H9 (cell line): ENCODE results near the gene HOXD8. TPM values are rescaled to one million over a fixed set of nuclear protein-coding genes. Genes with fewer than 3 reads are reported as not detected.

Experiments
- DNase-seq: peaks from one replicate; pipeline ENCODE4 v3.0.0-alpha.2; 2017
- H2AFZ ChIP-seq: one replicate; pipeline ENCODE4 v1.6.1; 2013; ENCODE audit warnings: mild to moderate bottlenecking, low read length, control low read depth, moderate library complexity
- H2AK5ac ChIP-seq: 2 replicates; pipeline ENCODE4 v1.6.1; 2013; ENCODE audit warnings: low read length, control low read depth, mixed read lengths; ENCODE audit not compliant: insufficient read length
- H2BK120ac ChIP-seq: one replicate; pipeline ENCODE4 v1.6.1; 2013; ENCODE audit warnings: low read depth, mild to moderate bottlenecking, low read length, control low read depth, inconsistent platforms; ENCODE audit not compliant: poor library complexity, severe bottlenecking
- H2BK12ac ChIP-seq: 2 replicates; pipeline ENCODE4 v1.6.1; 2013; ENCODE audit warnings: low read length, control low read depth, mixed read lengths, low read depth; ENCODE audit not compliant: insufficient read length
- H2BK15ac ChIP-seq: 2 replicates; pipeline ENCODE4 v1.6.1; 2013; ENCODE audit warnings: low read depth, low read length, control low read depth
- H2BK20ac ChIP-seq: one replicate; pipeline ENCODE4 v1.6.1; 2013; ENCODE audit warnings: low read depth, mild to moderate bottlenecking, low read length, control low read depth, inconsistent platforms; ENCODE audit not compliant: poor library complexity, severe bottlenecking
- H2BK5ac ChIP-seq: 2 replicates; pipeline ENCODE4 v1.6.1; 2013; ENCODE audit warnings: low read length, control low read depth, mixed read lengths; ENCODE audit not compliant: insufficient read length
- H3K14ac ChIP-seq: 2 replicates; pipeline ENCODE4 v1.6.1; 2013; ENCODE audit warnings: low read length, control low read depth; ENCODE audit not compliant: insufficient read depth
- H3K18ac ChIP-seq: 2 replicates; pipeline ENCODE4 v1.6.1; 2013; ENCODE audit warnings: low read depth, mild to moderate bottlenecking, mixed read lengths, low read length, control low read depth; ENCODE audit not compliant: insufficient read length
- H3K23ac ChIP-seq: 2 replicates; pipeline ENCODE4 v1.6.1; 2013; ENCODE audit warnings: low read length, control low read depth, mixed read lengths, low read depth; ENCODE audit not compliant: insufficient read length
- H3K23me2 ChIP-seq: 2 replicates; pipeline ENCODE4 v1.6.1; 2013; ENCODE audit warnings: low read depth, mild to moderate bottlenecking, mixed read lengths, low read length, control low read depth; ENCODE audit not compliant: insufficient read length, poor library complexity, severe bottlenecking
- H3K27ac ChIP-seq: 2 replicates; pipeline ENCODE4 v1.5.1; 2013; ENCODE audit warnings: low read length, control low read depth, mixed read lengths, low read depth; ENCODE audit not compliant: insufficient read length
- H3K27me3 ChIP-seq: 2 replicates; pipeline ENCODE4 v1.6.1; 2013; ENCODE audit warnings: low read length, control low read depth, inconsistent platforms; ENCODE audit not compliant: insufficient read depth
- H3K4ac ChIP-seq: 2 replicates; pipeline ENCODE4 v1.6.1; 2013; ENCODE audit warnings: low read depth, mild to moderate bottlenecking, control low read depth, inconsistent platforms, low read length, moderate library complexity
- H3K4me1 ChIP-seq: 2 replicates; pipeline ENCODE4 v1.6.1; 2013; ENCODE audit warnings: low read length, control low read depth, inconsistent platforms; ENCODE audit not compliant: insufficient read depth
- H3K4me2 ChIP-seq: 2 replicates; pipeline ENCODE4 v1.6.1; 2013; ENCODE audit warnings: low read length, control low read depth, mixed read lengths; ENCODE audit not compliant: insufficient read length, insufficient read depth
- H3K56ac ChIP-seq: 2 replicates; pipeline ENCODE4 v1.6.1; 2013; ENCODE audit warnings: low read depth, mild to moderate bottlenecking, mixed read lengths, low read length, control low read depth; ENCODE audit not compliant: insufficient read length
- H3K79me1 ChIP-seq: 2 replicates; pipeline ENCODE4 v1.6.1; 2013; ENCODE audit warnings: low read depth, mild to moderate bottlenecking, moderate library complexity, low read length, control low read depth, inconsistent platforms; ENCODE audit not compliant: insufficient read depth, poor library complexity, severe bottlenecking
- H3K79me2 ChIP-seq: 2 replicates; pipeline ENCODE4 v1.6.1; 2013; ENCODE audit warnings: low read length, control low read depth, inconsistent platforms; ENCODE audit not compliant: insufficient read depth
- H3K9ac ChIP-seq: 2 replicates; pipeline ENCODE4 v1.6.1; 2013; ENCODE audit warnings: low read length, control low read depth, mixed read lengths; ENCODE audit not compliant: insufficient read length; ENCODE audit errors: extremely low read depth
- H3K9me3 ChIP-seq: one replicate; pipeline ENCODE4 v1.6.1; 2013; ENCODE audit warnings: low read depth, low read length, inconsistent platforms; ENCODE audit not compliant: control insufficient read depth
- H3T11ph ChIP-seq: one replicate; pipeline ENCODE4 v1.6.1; 2013; ENCODE audit warnings: mild to moderate bottlenecking, low read length, control low read depth, inconsistent platforms
- H4K20me1 ChIP-seq: one replicate; pipeline ENCODE4 v1.6.1; 2013; ENCODE audit not compliant: control insufficient read depth, insufficient read length, insufficient read depth
- H4K5ac ChIP-seq: 2 replicates; pipeline ENCODE4 v1.6.1; 2013; ENCODE audit warnings: low read depth, mild to moderate bottlenecking, mixed read lengths, low read length, control low read depth; ENCODE audit not compliant: insufficient read length
- H4K8ac ChIP-seq: replicated peaks from 2 replicates; pipeline ENCODE4 v1.6.1; 2013; ENCODE audit warnings: low read length, control low read depth, mixed read lengths, low read depth; ENCODE audit not compliant: insufficient read length
- H4K91ac ChIP-seq: 2 replicates; pipeline ENCODE4 v1.6.1; 2013; ENCODE audit warnings: low read depth, mild to moderate bottlenecking, moderate library complexity, mixed read lengths, low read length, control low read depth; ENCODE audit not compliant: insufficient read length
- H3K27ac Mint-ChIP-seq, 3 experiments: 2 replicates in 2 of 3; 3 replicates in 1 of 3; pipeline ENCODE4 v1.8.0; 2020 to 2021; ENCODE audit warnings: mixed read lengths in 3 of 3, mild to moderate bottlenecking in 1 of 3, moderate library complexity in 1 of 3
- H3K27me3 Mint-ChIP-seq: 2 replicates; pipeline ENCODE4 v1.8.0; 2021; ENCODE audit warnings: low read depth, mild to moderate bottlenecking, moderate library complexity, mixed read lengths
- H3K36me3 Mint-ChIP-seq, 3 experiments: 2 replicates in 2 of 3; 3 replicates in 1 of 3; pipeline ENCODE4 v1.8.0; 2020 to 2021; ENCODE audit warnings: low read depth in 3 of 3, mixed read lengths in 3 of 3; ENCODE audit not compliant: insufficient read depth in 1 of 3
- H3K4me1 Mint-ChIP-seq, 2 experiments: 2 replicates each; pipeline ENCODE4 v1.8.0; 2020; ENCODE audit warnings: mixed read lengths in 2 of 2
- H3K4me3 Mint-ChIP-seq, 2 experiments: 2 replicates in 1 of 2; 3 replicates in 1 of 2; pipeline ENCODE4 v1.8.0; 2020 to 2021; ENCODE audit warnings: mild to moderate bottlenecking in 2 of 2, mixed read lengths in 2 of 2, moderate library complexity in 1 of 2
- H3K9me3 Mint-ChIP-seq, 2 experiments: 2 replicates in 1 of 2; 3 replicates in 1 of 2; pipeline ENCODE4 v1.8.0; 2020; ENCODE audit warnings: mild to moderate bottlenecking in 2 of 2, mixed read lengths in 2 of 2, moderate library complexity in 1 of 2
- CTCF ChIP-seq: fragments of 200-600 bp; sonication (generic); conservative IDR thresholded peaks from 3 replicates; pipeline ENCODE4 v1.8.0; 2021; ENCODE audit warnings: antibody characterized with exemption, mild to moderate bottlenecking
- WGBS: extraction: QIAGEN DNeasy Blood & Tissue Kit; methylation state at CpG from one replicate; pipeline ENCODE4 v1.1.7; 2013; ENCODE audit warnings: missing lambda C conversion rate, low lambda C conversion rate, mixed read lengths; ENCODE audit not compliant: insufficient read length; ENCODE audit errors: extremely low coverage; 5-methylcytosine and 5-hydroxymethylcytosine counted together
- total RNA-seq: library from RNA; stranded (reverse); gene quantifications from 2 replicates; pipeline ENCODE4 v1.2.1, GENCODE V29; 2021

Gene HOXD8
- total RNA-seq, 1 experiment from 2014 or later, result not detected

GRCh38 chr2:176149939-176150583, 20.6 kb downstream of the HOXD8 start:
- WGBS, result no CpG with 5 or more reads among the region's 24 CpGs
- Histone ChIP-seq H2BK15ac (no peak overlapping the region), H2BK20ac (no peak overlapping the region), H4K5ac (no peak overlapping the region), H2AK5ac (no peak overlapping the region), H3T11ph (no peak overlapping the region), H3K23me2 (no peaks in the 10 kb centered on the region), H3K56ac (no peak overlapping the region), H3K27ac (no peak overlapping the region), H3K4me1 (no peaks in the 10 kb centered on the region; the same call in 1 of the 2 replicates), H4K91ac (no peak overlapping the region), H2BK12ac (no peak overlapping the region), H3K4ac (no peak overlapping the region), H3K23ac (no peak overlapping the region), H3K9ac (no peak overlapping the region), H4K20me1 (no peaks in the 10 kb centered on the region), H2BK120ac (no peak overlapping the region), H3K9me3 (no peaks in the 10 kb centered on the region), H4K8ac (no peak overlapping the region), H2BK5ac (no peak overlapping the region), H3K4me2 (no peak overlapping the region), H3K27me3 (peaks cover 100% of the 10 kb centered on the region), H3K14ac (no peak overlapping the region), H2AFZ (no peak overlapping the region), H3K79me2 (no peaks in the 10 kb centered on the region), H3K18ac (no peak overlapping the region), H3K79me1 (no peaks in the 10 kb centered on the region)
- no peak overlapping the region; a peak in 1 of 5 replicates for H3K4me3 Mint-ChIP-seq
- H3K36me3 Mint-ChIP-seq, result no peaks in the 10 kb centered on the region; a peak in 1 of 7 replicates
- peaks cover 5 to 6% of the 10 kb centered on the region in 2 experiments; a peak in 3 of 5 replicates for H3K9me3 Mint-ChIP-seq
- TF ChIP-seq CTCF, result no peak
- H3K27me3 Mint-ChIP-seq, result peaks cover 100% of the 10 kb centered on the region
- H3K4me1 Mint-ChIP-seq, result peaks cover 2 to 24% of the 10 kb centered on the region in 2 experiments; a peak in 3 of 4 replicates
- DNase-seq, result no peak
- no peak overlapping the region for H3K27ac Mint-ChIP-seq
